ENCODE data around the gene ACACA.

Gene ACACA

GRCh38 chr17:37054894-37055293 lies 351.7 kb downstream of the ACACA start:
- Histone ChIP-seq H3K27me3 (no peaks in the 10 kb centered on the region), H3K36me3 (peaks cover 20 to 64% (median 39%) of the 10 kb centered on the region in 3 donors), H3K4me1 (no peaks in the 10 kb centered on the region), H3K27ac (no peak overlapping the region), H3K4me3 (no peak overlapping the region), H3K9me3 (no peaks in the 10 kb centered on the region)
- DNase-seq, result no peak
- TF ChIP-seq CTCF (IDR thresholded peaks at IDR 0.05), result no peak
- intact Hi-C loops (cut with DNase I; ENCODE audit: low total_unique reads), result no loop called here

- no peak for DNase-seq
- Histone ChIP-seq H3K4me3 (no peak overlapping the region), H3K4me1 (peaks cover 0 to 2% (median 0%) of the 10 kb centered on the region in 4 donors), H3K9me3 (no peaks in the 10 kb centered on the region), H3K27me3 (no peaks in the 10 kb centered on the region), H3K36me3 (peaks cover 20 to 59% (median 31%) of the 10 kb centered on the region in 3 donors), H3K27ac (no peak overlapping the region)
- TF ChIP-seq CTCF (IDR thresholded peaks at IDR 0.05), result no peak
- intact Hi-C loops (cut with DNase I; ENCODE audit: low total_unique reads), result no loop called here
Observed at GRCh38 chr17:37052450-37052849, 354.2 kb downstream of the ACACA start.

GRCh38 chr17:37051833-37052232 lies 354.8 kb downstream of the ACACA start:
- H3K4me1 ChIP-seq, result peaks cover 0 to 4% (median 0%) of the 10 kb centered on the region in 4 donors
- H3K4me3 ChIP-seq, result no peak overlapping the region
- no peak overlapping the region for H3K27ac ChIP-seq
- TF ChIP-seq CTCF (IDR thresholded peaks at IDR 0.05), result no peak
- intact Hi-C loops (cut with DNase I; ENCODE audit: low total_unique reads), result no loop called here
- no peaks in the 10 kb centered on the region for H3K27me3 ChIP-seq
- peaks cover 17 to 53% (median 28%) of the 10 kb centered on the region in 3 donors for H3K36me3 ChIP-seq
- no peaks in the 10 kb centered on the region for H3K9me3 ChIP-seq
- no peak for DNase-seq

GRCh38 chr17:37051381-37051780 lies 355.3 kb downstream of the ACACA start:
- Histone ChIP-seq H3K9me3 (no peaks in the 10 kb centered on the region), H3K4me1 (peaks cover 0 to 4% (median 0%) of the 10 kb centered on the region in 4 donors), H3K36me3 (peaks cover 12 to 48% (median 23%) of the 10 kb centered on the region in 3 donors), H3K27ac (no peak overlapping the region), H3K4me3 (no peak overlapping the region), H3K27me3 (no peaks in the 10 kb centered on the region)
- intact Hi-C loops (cut with DNase I; ENCODE audit: low total_unique reads), result no loop called here
- DNase-seq, result no peak
- TF ChIP-seq CTCF (IDR thresholded peaks at IDR 0.05), result no peak

GRCh38 chr17:37050920-37051319 lies 355.7 kb downstream of the ACACA start:
- no peak overlapping the region for H3K27ac ChIP-seq
- intact Hi-C loops (cut with DNase I; ENCODE audit: low total_unique reads), result no loop called here
- H3K27me3 ChIP-seq, result no peaks in the 10 kb centered on the region
- no peak for TF ChIP-seq CTCF (IDR thresholded peaks at IDR 0.05)
- peaks cover 12 to 44% (median 20%) of the 10 kb centered on the region in 3 donors for H3K36me3 ChIP-seq
- H3K4me3 ChIP-seq, result no peak overlapping the region
- peaks cover 0 to 4% (median 0%) of the 10 kb centered on the region in 4 donors for H3K4me1 ChIP-seq
- no peak for DNase-seq
- no peaks in the 10 kb centered on the region for H3K9me3 ChIP-seq

- H3K27me3 ChIP-seq, result no peaks in the 10 kb centered on the region
- peaks cover 0 to 4% (median 0%) of the 10 kb centered on the region in 4 donors for H3K4me1 ChIP-seq
- H3K27ac ChIP-seq, result no peak overlapping the region
- no peak for DNase-seq
- intact Hi-C loops (cut with DNase I; ENCODE audit: low total_unique reads), result loop anchor here (5.0 kb wide), 1 partner anchor 422 kb away; no protein-coding TSS in a partner anchor
- TF ChIP-seq CTCF (IDR thresholded peaks at IDR 0.05), result no peak
- no peaks in the 10 kb centered on the region for H3K9me3 ChIP-seq
- peaks cover 12 to 23% (median 15%) of the 10 kb centered on the region in 3 donors for H3K36me3 ChIP-seq
- H3K4me3 ChIP-seq, result no peak overlapping the region
Observed at GRCh38 chr17:37048811-37049210, 357.8 kb downstream of the ACACA start.
